HuH-7.5 (cell line): Measurements from ENCODE around the gene CAPN13.

Experiments
- DNase-seq: peaks from one replicate; pipeline ENCODE4 v3.0.0; 2011; ENCODE audit warnings: low spot score

The CAPN13 gene

DNA sequence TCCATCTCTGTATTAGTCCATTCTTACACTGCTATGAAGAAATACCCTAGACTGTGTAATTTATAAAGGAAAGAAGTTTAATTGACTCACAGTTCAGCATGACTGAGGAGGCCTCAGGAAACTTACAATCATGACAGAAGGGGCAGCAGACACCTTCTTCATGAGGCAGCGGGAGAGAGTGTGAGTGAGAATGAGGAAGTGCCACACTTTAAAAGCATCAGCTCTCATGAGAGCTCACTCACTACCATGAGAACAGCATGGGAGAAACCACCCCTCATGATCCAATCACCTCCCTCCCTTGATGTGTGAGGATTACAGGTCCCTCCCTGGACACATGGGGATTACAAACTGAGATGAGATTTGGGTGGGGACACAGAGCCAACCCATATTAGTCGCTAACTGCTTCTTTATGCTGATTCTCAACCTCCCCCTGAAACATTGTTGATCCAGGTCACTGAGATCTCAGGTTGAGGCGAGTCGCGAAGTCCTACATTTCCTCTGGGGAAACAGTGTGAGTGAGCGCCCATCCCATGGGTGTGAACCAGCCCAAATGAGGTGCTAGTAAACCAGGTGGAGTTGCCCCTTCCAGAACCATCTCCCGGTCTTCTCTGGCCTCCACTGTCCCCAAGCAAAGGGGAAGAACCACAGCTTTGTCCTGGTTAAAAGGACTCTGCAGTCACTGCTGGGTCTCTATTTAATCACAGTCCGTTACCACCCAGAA is 123.8 kb downstream of the CAPN13 start:
- no peak for DNase-seq

DNA sequence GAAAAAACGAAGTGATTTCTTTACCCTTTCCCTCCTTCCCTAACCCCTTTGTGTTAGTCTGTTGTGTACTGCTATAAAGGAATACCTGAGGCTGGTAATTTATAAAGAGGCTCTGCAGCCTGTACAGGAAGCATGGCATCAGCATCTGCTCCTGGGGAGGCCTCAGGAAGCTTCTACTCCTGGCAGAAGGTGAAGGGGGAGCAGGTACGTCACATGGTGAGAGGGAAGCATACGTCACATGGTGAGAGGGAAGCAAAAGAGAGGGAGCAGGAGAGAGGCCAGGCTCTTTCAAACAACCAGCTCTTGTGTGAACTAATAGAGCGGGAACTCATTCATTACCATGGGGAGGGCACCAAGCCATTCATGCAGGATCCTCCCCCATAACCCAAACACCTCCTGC is 126.2 kb downstream of the CAPN13 start:
- no peak for DNase-seq

DNA sequence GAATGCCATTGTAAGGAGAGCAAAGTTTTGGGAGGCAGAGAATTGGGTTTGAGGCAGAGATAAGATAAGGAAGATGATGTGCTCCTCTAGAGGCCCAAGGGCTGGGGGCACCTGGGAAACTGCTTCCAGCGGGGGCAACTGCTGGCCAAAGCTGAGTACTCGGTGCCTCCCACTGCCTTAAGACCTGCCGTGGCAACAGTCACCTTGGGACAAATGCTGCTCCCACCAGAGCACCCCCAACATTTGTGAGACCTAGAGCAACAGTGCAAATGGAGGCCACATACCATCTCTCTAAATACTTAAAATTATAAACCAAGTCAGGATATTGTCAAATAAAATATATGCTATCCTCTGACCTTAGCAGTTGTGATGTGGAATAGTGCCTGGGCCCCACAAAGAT is 127.1 kb downstream of the CAPN13 start:
- DNase-seq = no peak

DNA sequence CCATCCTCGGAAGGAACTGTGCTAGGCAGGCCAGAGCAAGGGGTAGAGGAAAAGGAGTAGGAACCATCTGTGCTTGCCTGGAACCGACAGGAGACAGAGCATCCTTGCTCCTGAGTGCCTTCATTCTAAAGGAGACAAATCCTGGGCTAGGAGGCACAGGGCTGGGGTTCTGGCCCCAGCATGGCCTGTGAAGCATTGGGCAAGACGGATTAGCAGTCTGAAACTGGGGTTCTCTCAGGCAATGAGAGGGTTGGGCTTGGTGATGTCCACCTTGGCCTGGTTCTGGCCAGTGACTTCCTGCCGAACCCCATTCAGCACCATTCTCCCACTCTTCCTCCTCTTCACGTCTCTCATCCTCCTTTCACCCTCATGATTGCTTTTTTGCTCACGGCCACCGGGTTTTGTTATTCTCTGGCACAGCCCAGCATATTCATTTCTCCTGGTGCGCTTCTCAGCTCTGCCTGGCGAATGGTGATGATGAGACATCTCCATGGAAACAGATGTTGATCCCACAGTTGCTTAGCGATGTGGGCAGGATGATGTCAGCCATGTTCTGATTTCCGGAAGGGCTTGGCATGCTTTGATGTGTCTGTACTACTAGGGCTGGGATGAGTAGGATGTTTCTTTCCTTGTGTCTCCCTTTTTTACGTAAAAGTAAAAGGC is 127.7 kb downstream of the CAPN13 start:
- DNase-seq = no peak

DNA sequence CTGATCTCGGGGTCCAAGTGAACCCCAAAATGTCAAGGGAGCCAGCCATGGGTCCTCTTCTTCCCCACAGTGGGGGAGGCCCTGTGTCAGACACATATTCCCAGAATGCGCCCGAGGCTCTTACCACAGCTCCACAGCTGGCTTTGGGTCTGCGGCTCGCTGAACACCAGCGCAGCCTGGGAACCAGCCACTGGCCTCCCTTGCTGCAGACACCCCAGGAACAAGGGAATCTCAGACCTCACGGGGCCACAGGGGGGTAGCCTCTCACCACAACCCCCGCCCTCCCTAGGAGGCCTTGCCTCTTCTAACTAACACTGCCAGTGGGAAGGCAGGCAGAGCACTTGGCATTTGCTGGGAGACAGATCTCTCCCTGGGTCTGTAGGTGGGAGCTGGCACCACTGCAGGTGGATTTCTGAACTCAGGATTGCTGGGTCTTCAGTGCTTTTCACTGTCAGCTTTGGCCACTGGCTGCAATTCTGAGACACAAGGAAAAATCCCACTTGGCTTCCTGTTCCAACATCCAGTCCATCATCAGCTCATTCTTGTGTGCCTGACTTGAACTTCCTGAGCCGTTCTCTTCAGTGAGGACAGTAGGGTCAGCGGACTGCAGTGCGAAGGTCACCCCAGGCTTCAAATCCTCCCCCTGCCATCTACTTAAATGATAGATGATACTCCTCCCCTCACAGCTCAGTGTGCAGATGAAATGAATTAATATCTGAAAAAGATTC is 128.7 kb downstream of the CAPN13 start:
- DNase-seq = no peak

DNA sequence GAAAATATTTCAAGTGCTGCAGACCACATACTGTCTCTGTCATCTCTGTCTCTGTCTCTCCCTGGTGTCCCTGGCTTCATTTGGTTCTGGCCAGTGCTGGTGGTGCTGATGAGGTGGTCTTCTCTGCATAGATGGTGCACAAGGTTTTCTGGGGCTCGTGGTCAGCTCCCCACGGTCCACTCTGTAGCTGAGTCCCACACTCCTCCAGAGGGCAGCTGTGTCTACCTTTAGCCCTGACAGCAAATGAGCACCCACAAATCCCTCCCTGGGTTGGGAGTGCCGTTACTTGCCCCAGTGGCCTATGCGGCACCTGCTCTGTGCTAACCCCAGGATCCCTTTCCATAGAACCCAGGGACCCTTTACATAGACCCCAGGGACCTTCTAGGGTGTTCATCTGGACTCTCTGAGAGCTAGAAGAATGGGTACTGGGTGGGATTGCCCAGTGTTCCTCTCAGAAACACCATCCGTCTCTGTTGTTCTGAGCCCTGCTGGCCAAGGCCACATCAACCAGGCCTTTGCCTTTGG is 129.3 kb downstream of the CAPN13 start:
- DNase-seq = no peak

DNA sequence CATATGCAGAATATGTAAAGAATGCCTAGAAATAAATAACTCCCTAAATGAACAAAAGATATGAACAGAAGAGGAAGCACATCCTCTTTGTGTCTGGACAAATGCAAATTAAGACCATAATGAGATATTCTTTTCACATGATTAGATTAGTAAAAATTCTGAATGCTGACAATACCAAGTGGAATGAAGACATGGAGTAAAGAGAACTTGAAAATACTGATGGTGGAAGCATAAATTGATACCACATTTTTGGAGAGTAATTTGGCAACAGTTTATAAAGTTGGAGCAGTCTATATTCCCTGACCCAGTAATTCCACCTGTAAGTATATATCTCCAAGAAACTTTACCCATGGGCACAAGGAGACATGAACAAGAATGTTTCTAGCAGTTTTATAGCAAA is 130.0 kb downstream of the CAPN13 start:
- no peak for DNase-seq

DNA sequence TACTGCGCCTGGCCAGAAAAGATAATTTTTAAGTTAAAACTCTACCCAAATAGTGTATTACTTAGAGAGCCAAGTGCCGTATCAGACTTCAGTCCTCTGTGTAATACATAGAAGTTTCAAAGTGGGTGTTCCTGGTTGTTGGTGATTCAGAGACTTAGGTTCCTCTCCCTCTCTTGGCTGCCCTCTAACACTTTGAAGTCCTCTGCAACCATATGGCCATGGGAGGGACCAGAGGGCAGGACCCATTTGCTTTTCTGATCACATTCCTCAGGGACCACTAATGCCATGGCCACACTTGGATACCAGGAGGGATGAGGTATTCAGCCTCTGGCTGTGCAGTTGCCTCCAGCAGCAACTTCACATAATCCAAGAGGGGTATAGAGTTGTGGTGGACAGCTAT is 131.5 kb downstream of the CAPN13 start:
- DNase-seq = no peak

DNA sequence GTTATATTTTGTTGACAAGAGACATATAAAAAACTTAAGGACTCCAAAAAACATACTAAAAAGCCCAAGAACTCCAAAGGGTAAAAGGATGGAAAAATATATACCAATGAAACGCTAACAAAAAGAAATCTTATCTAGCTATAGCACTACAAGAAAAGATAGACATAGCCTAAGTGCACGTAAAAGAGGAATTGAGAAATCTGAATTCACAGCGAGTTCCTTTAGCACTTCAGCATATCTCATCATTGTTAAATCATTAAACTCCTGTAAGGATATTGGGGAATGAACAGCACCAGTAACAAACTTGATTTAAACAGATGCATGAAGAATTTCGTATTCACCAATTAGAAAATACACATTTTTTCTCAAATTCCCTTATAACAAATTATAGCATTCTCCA is 134.1 kb downstream of the CAPN13 start:
- DNase-seq = no peak
